ENCODE results near the gene COL9A1. TPM values are rescaled to one million over a fixed set of nuclear protein-coding genes. Genes with fewer than 3 reads are reported as not detected.
"Not testable (repeated sequence)": the region's sequence is repeated elsewhere in the genome, so short reads cannot be mapped to it uniquely, and the experiment has no call there.

Gene COL9A1
- total RNA-seq, 1 experiment from 2014 or later = not detected

DNA sequence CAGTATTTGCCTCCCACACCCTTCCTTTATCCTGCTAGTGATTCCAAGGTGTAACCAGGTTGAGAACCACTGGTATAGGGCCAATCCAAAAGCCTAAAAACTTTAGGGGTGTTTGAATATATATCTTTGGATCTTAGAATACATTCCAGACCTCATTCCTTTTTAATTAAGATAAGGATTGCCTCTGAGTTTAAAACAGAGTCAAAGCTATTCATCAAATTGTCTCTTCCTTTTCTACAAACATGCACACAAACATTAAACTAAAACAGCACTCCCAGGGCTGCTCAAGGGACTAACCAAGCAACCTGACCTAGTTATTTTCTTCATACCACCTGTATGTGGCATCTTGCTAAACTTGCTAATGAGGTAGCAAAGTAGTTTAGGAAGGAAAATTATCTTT is 22.1 kb upstream of the COL9A1 start:
- Mint-ChIP-seq H3K27me3 (ENCODE audit: unreplicated experiment) (peaks cover 29% of the 10 kb centered on the region), H3K4me1 (ENCODE audit: low read depth, unreplicated experiment) (no peaks in the 10 kb centered on the region), H3K27ac (ENCODE audit: unreplicated experiment) (no peak overlapping the region), H3K36me3 (ENCODE audit: insufficient read depth, unreplicated experiment) (no peaks in the 10 kb centered on the region), H3K9me3 (ENCODE audit: low read depth, unreplicated experiment) (no peaks in the 10 kb centered on the region), H3K4me3 (ENCODE audit: low read depth, unreplicated experiment) (no peak overlapping the region)
- BruUV-seq (replicated peaks) = no TSS peak
- intact Hi-C loops (cut with micrococcal nuclease; ENCODE audit: unreplicated experiment) = no loop called here
- no peak for DNase-seq
- no peak for TF ChIP-seq CTCF (IDR thresholded peaks at IDR 0.05; ENCODE audit: unreplicated experiment)
- CTCF ChIA-PET = no interaction called here

DNA sequence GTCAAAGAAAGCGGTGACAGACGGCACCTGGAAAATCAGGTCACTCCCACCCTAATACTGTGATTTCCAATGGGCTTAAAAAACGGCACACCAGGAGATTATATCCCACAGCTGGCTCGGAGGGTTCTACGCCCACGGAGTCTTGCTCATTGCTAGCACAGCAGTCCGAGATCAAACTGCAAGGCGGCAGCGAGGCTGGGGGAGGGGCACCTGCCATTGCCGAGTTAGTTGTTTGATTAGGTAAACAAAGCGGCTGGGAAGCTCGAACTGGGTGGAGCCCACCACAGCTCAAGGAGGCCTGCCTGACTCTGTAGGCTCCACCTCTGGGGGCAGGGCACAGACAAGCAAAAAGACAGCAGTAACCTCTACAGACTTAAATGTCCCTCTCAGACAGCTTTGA is 14.9 kb upstream of the COL9A1 start:
- H3K4me3 Mint-ChIP-seq (ENCODE audit: low read depth, unreplicated experiment); DNase-seq; CTCF ChIA-PET; BruUV-seq (replicated peaks); H3K27ac Mint-ChIP-seq (ENCODE audit: unreplicated experiment); H3K36me3 Mint-ChIP-seq (ENCODE audit: insufficient read depth, unreplicated experiment); H3K9me3 Mint-ChIP-seq (ENCODE audit: low read depth, unreplicated experiment): not testable (repeated sequence)
- peaks cover 86% of the 10 kb centered on the region for H3K27me3 Mint-ChIP-seq (ENCODE audit: unreplicated experiment)
- intact Hi-C loops (cut with micrococcal nuclease; ENCODE audit: unreplicated experiment) = loop anchor here (10.0 kb wide), 1 partner anchor 187 kb away; no protein-coding TSS in a partner anchor
- H3K4me1 Mint-ChIP-seq (ENCODE audit: low read depth, unreplicated experiment) = peaks cover 12% of the 10 kb centered on the region

- Mint-ChIP-seq H3K4me3 (ENCODE audit: low read depth, unreplicated experiment) (no peak overlapping the region), H3K27me3 (ENCODE audit: unreplicated experiment) (peaks cover 90% of the 10 kb centered on the region), H3K36me3 (ENCODE audit: insufficient read depth, unreplicated experiment) (peaks cover 6% of the 10 kb centered on the region), H3K27ac (ENCODE audit: unreplicated experiment) (no peak overlapping the region), H3K9me3 (ENCODE audit: low read depth, unreplicated experiment) (no peaks in the 10 kb centered on the region), H3K4me1 (ENCODE audit: low read depth, unreplicated experiment) (peaks cover 33% of the 10 kb centered on the region)
- DNase-seq = no peak
- CTCF ChIA-PET = no interaction called here
- intact Hi-C loops (cut with micrococcal nuclease; ENCODE audit: unreplicated experiment) = loop anchor here (10.0 kb wide), 1 partner anchor 190 kb away; no protein-coding TSS in a partner anchor
- BruUV-seq (replicated peaks) = no TSS peak
- TF ChIP-seq CTCF (IDR thresholded peaks at IDR 0.05; ENCODE audit: unreplicated experiment) = no peak
Observed at GRCh38 chr6:70315079-70315751, 12.3 kb upstream of the COL9A1 start.

DNA sequence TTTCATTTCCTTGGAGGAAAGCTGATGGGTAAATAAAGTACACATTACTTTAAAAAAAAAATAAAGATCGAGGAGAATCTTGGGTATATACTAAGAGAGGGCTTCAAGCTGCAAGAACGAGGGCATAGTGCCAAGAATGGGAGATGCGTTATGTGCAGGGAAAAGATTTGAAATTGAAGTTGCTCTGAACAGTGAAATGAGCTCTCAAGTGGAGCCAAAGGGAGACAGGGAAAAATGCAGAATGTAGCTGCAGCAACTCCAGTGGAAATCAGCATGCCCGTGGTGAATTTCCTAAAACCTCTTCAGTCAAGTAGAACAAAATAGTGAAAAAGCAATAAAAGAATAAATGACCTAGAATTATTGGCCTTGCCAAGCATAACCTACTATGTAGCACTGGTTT is 11.4 kb upstream of the COL9A1 start:
- Mint-ChIP-seq H3K9me3 (ENCODE audit: low read depth, unreplicated experiment) (no peaks in the 10 kb centered on the region), H3K4me1 (ENCODE audit: low read depth, unreplicated experiment) (peaks cover 33% of the 10 kb centered on the region), H3K36me3 (ENCODE audit: insufficient read depth, unreplicated experiment) (peaks cover 6% of the 10 kb centered on the region), H3K27ac (ENCODE audit: unreplicated experiment) (no peak overlapping the region), H3K27me3 (ENCODE audit: unreplicated experiment) (peaks cover 88% of the 10 kb centered on the region), H3K4me3 (ENCODE audit: low read depth, unreplicated experiment) (no peak overlapping the region)
- CTCF ChIA-PET = no interaction called here
- no peak for TF ChIP-seq CTCF (IDR thresholded peaks at IDR 0.05; ENCODE audit: unreplicated experiment)
- intact Hi-C loops (cut with micrococcal nuclease; ENCODE audit: unreplicated experiment) = loop anchor here (5.0 to 10.0 kb wide), 4 partner anchors 38 to 253 kb away; partner anchors contain the start of genes FAM135A and SDHAF4
- DNase-seq = no peak
- no TSS peak for BruUV-seq (replicated peaks)

GRCh38 chr6:70312165-70312745 is 9.4 kb upstream of the COL9A1 start:
- peak; percentile 85 for DNase-seq
- Mint-ChIP-seq H3K36me3 (ENCODE audit: insufficient read depth, unreplicated experiment) (peaks cover 6% of the 10 kb centered on the region), H3K27ac (ENCODE audit: unreplicated experiment) (peak overlapping the region; percentile 38), H3K9me3 (ENCODE audit: low read depth, unreplicated experiment) (no peaks in the 10 kb centered on the region), H3K4me1 (ENCODE audit: low read depth, unreplicated experiment) (peaks cover 33% of the 10 kb centered on the region), H3K4me3 (ENCODE audit: low read depth, unreplicated experiment) (no peak overlapping the region), H3K27me3 (ENCODE audit: unreplicated experiment) (peaks cover 79% of the 10 kb centered on the region)
- no peak for TF ChIP-seq CTCF (IDR thresholded peaks at IDR 0.05; ENCODE audit: unreplicated experiment)
- no TSS peak for BruUV-seq (replicated peaks)
- intact Hi-C loops (cut with micrococcal nuclease; ENCODE audit: unreplicated experiment) = loop anchor here (1.0 to 10.0 kb wide), 5 partner anchors 40 to 255 kb away; partner anchors contain the start of genes FAM135A and SDHAF4
- CTCF ChIA-PET = interaction anchor here (1.6 to 4.1 kb wide), 2 partner anchors 58 to 206 kb away, joined by 3 to 107 read pairs; no protein-coding TSS in a partner anchor

Data from Calu3 (cell line).